ENCODE data around the gene TMOD1.
A peak's percentile ranks its signal among the peaks of the same experiment; 100 is the strongest.

Gene TMOD1

GRCh38 chr9:97554566-97555075 is 53.2 kb downstream of the TMOD1 start:
- H3K4me3 ChIP-seq (ENCODE audit: low read depth in 1 of 2, low read length in 2 of 2), result no peak overlapping the region

GRCh38 chr9:97555164-97555563 is 53.7 kb downstream of the TMOD1 start:
- Histone ChIP-seq H3K4me3 (ENCODE audit: low read depth in 1 of 2, low read length in 2 of 2) (no peak overlapping the region), H3K27ac (ENCODE audit: low read depth, low read length) (no peak overlapping the region), H3K27me3 (ENCODE audit: control insufficient read depth in 1 of 2, insufficient read depth in 2 of 2, low read length in 2 of 2) (no peaks in the 10 kb centered on the region), H3K9ac (ENCODE audit: low read length) (no peak overlapping the region), H3K4me1 (ENCODE audit: insufficient read depth, low read length) (peaks cover 21% of the 10 kb centered on the region), H3K9me3 (ENCODE audit: low read length) (no peaks in the 10 kb centered on the region), H3K36me3 (ENCODE audit: insufficient read depth, low read length) (peaks cover 25% of the 10 kb centered on the region)

More at GRCh38 chr9:97554566-97555075, 53.2 kb downstream of the TMOD1 start:
- no peaks in the 10 kb centered on the region for H3K9me3 ChIP-seq (ENCODE audit: low read length)
- peaks cover 21% of the 10 kb centered on the region for H3K4me1 ChIP-seq (ENCODE audit: insufficient read depth, low read length)
- H3K9ac ChIP-seq (ENCODE audit: low read length), result no peak overlapping the region
- H3K27me3 ChIP-seq (ENCODE audit: control insufficient read depth in 1 of 2, insufficient read depth in 2 of 2, low read length in 2 of 2), result no peaks in the 10 kb centered on the region
- H3K36me3 ChIP-seq (ENCODE audit: insufficient read depth, low read length), result peaks cover 25% of the 10 kb centered on the region
- no peak overlapping the region for H3K27ac ChIP-seq (ENCODE audit: low read depth, low read length)

GRCh38 chr9:97556036-97556720 is 54.7 kb downstream of the TMOD1 start:
- peak overlapping the region; percentile 10 for H3K27ac ChIP-seq (ENCODE audit: low read depth, low read length)
- no peak overlapping the region for H3K9ac ChIP-seq (ENCODE audit: low read length)
- peaks cover 25% of the 10 kb centered on the region for H3K36me3 ChIP-seq (ENCODE audit: insufficient read depth, low read length)
- no peak overlapping the region for H3K4me3 ChIP-seq (ENCODE audit: low read depth in 1 of 2, low read length in 2 of 2)
- H3K4me1 ChIP-seq (ENCODE audit: insufficient read depth, low read length), result peaks cover 21% of the 10 kb centered on the region
- H3K9me3 ChIP-seq (ENCODE audit: low read length), result no peaks in the 10 kb centered on the region
- no peaks in the 10 kb centered on the region for H3K27me3 ChIP-seq (ENCODE audit: control insufficient read depth in 1 of 2, insufficient read depth in 2 of 2, low read length in 2 of 2)

GRCh38 chr9:97556721-97557605 is 55.5 kb downstream of the TMOD1 start:
- H3K9ac ChIP-seq (ENCODE audit: low read length), result no peak overlapping the region

GRCh38 chr9:97557606-97558095 is 56.2 kb downstream of the TMOD1 start:
- no peak overlapping the region for H3K27ac ChIP-seq (ENCODE audit: low read depth, low read length)
- H3K27me3 ChIP-seq (ENCODE audit: control insufficient read depth in 1 of 2, insufficient read depth in 2 of 2, low read length in 2 of 2), result no peaks in the 10 kb centered on the region
- peaks cover 25% of the 10 kb centered on the region for H3K36me3 ChIP-seq (ENCODE audit: insufficient read depth, low read length)
- peaks cover 21% of the 10 kb centered on the region for H3K4me1 ChIP-seq (ENCODE audit: insufficient read depth, low read length)
- H3K9ac ChIP-seq (ENCODE audit: low read length), result no peak overlapping the region
- H3K9me3 ChIP-seq (ENCODE audit: low read length), result no peaks in the 10 kb centered on the region
- H3K4me3 ChIP-seq (ENCODE audit: low read depth in 1 of 2, low read length in 2 of 2), result no peak overlapping the region

More at GRCh38 chr9:97556721-97557605, 55.5 kb downstream of the TMOD1 start:
- no peak overlapping the region for H3K27ac ChIP-seq (ENCODE audit: low read depth, low read length)
- peaks cover 25% of the 10 kb centered on the region for H3K36me3 ChIP-seq (ENCODE audit: insufficient read depth, low read length)
- no peaks in the 10 kb centered on the region for H3K9me3 ChIP-seq (ENCODE audit: low read length)
- peaks cover 21% of the 10 kb centered on the region for H3K4me1 ChIP-seq (ENCODE audit: insufficient read depth, low read length)
- no peak overlapping the region for H3K4me3 ChIP-seq (ENCODE audit: low read depth in 1 of 2, low read length in 2 of 2)
- no peaks in the 10 kb centered on the region for H3K27me3 ChIP-seq (ENCODE audit: control insufficient read depth in 1 of 2, insufficient read depth in 2 of 2, low read length in 2 of 2)

GRCh38 chr9:97558701-97559101 is 57.2 kb downstream of the TMOD1 start:
- Histone ChIP-seq H3K36me3 (ENCODE audit: insufficient read depth, low read length) (peaks cover 18% of the 10 kb centered on the region), H3K9me3 (ENCODE audit: low read length) (no peaks in the 10 kb centered on the region), H3K9ac (ENCODE audit: low read length) (no peak overlapping the region), H3K27me3 (ENCODE audit: control insufficient read depth in 1 of 2, insufficient read depth in 2 of 2, low read length in 2 of 2) (no peaks in the 10 kb centered on the region), H3K27ac (ENCODE audit: low read depth, low read length) (no peak overlapping the region), H3K4me1 (ENCODE audit: insufficient read depth, low read length) (peaks cover 23% of the 10 kb centered on the region), H3K4me3 (ENCODE audit: low read depth in 1 of 2, low read length in 2 of 2) (no peak overlapping the region)

- H3K36me3 ChIP-seq (ENCODE audit: insufficient read depth, low read length), result peaks cover 17% of the 10 kb centered on the region
- H3K9me3 ChIP-seq (ENCODE audit: low read length), result no peaks in the 10 kb centered on the region
- no peak overlapping the region for H3K9ac ChIP-seq (ENCODE audit: low read length)
- no peak overlapping the region for H3K27ac ChIP-seq (ENCODE audit: low read depth, low read length)
- H3K27me3 ChIP-seq (ENCODE audit: control insufficient read depth in 1 of 2, insufficient read depth in 2 of 2, low read length in 2 of 2), result no peaks in the 10 kb centered on the region
- H3K4me1 ChIP-seq (ENCODE audit: insufficient read depth, low read length), result peaks cover 28% of the 10 kb centered on the region
- no peak overlapping the region for H3K4me3 ChIP-seq (ENCODE audit: low read depth in 1 of 2, low read length in 2 of 2)
These were observed 57.6 kb downstream of the TMOD1 start for GRCh38 chr9:97559111-97559514.

- Histone ChIP-seq H3K9me3 (ENCODE audit: low read length) (no peaks in the 10 kb centered on the region), H3K4me3 (ENCODE audit: low read depth in 1 of 2, low read length in 2 of 2) (no peak overlapping the region), H3K27ac (ENCODE audit: low read depth, low read length) (no peak overlapping the region), H3K36me3 (ENCODE audit: insufficient read depth, low read length) (peaks cover 16% of the 10 kb centered on the region), H3K27me3 (ENCODE audit: control insufficient read depth in 1 of 2, insufficient read depth in 2 of 2, low read length in 2 of 2) (no peaks in the 10 kb centered on the region), H3K9ac (ENCODE audit: low read length) (no peak overlapping the region), H3K4me1 (ENCODE audit: insufficient read depth, low read length) (peaks cover 36% of the 10 kb centered on the region)
These were observed 58.7 kb downstream of the TMOD1 start for GRCh38 chr9:97560154-97560553.

GRCh38 chr9:97560851-97561250 is 59.4 kb downstream of the TMOD1 start:
- no peak overlapping the region for H3K27ac ChIP-seq (ENCODE audit: low read depth, low read length)
- peaks cover 36% of the 10 kb centered on the region for H3K4me1 ChIP-seq (ENCODE audit: insufficient read depth, low read length)
- no peak overlapping the region for H3K4me3 ChIP-seq (ENCODE audit: low read depth in 1 of 2, low read length in 2 of 2)
- H3K27me3 ChIP-seq (ENCODE audit: control insufficient read depth in 1 of 2, insufficient read depth in 2 of 2, low read length in 2 of 2), result no peaks in the 10 kb centered on the region
- peaks cover 14% of the 10 kb centered on the region for H3K36me3 ChIP-seq (ENCODE audit: insufficient read depth, low read length)
- no peaks in the 10 kb centered on the region for H3K9me3 ChIP-seq (ENCODE audit: low read length)
- H3K9ac ChIP-seq (ENCODE audit: low read length), result no peak overlapping the region

GRCh38 chr9:97561501-97561900 is 60.0 kb downstream of the TMOD1 start:
- Histone ChIP-seq H3K36me3 (ENCODE audit: insufficient read depth, low read length) (peaks cover 13% of the 10 kb centered on the region), H3K27ac (ENCODE audit: low read depth, low read length) (no peak overlapping the region), H3K27me3 (ENCODE audit: control insufficient read depth in 1 of 2, insufficient read depth in 2 of 2, low read length in 2 of 2) (no peaks in the 10 kb centered on the region), H3K9me3 (ENCODE audit: low read length) (no peaks in the 10 kb centered on the region), H3K4me3 (ENCODE audit: low read depth in 1 of 2, low read length in 2 of 2) (no peak overlapping the region), H3K9ac (ENCODE audit: low read length) (no peak overlapping the region), H3K4me1 (ENCODE audit: insufficient read depth, low read length) (peaks cover 36% of the 10 kb centered on the region)

- no peak overlapping the region for H3K9ac ChIP-seq (ENCODE audit: low read length)
- no peaks in the 10 kb centered on the region for H3K9me3 ChIP-seq (ENCODE audit: low read length)
- H3K36me3 ChIP-seq (ENCODE audit: insufficient read depth, low read length), result peaks cover 14% of the 10 kb centered on the region
- H3K27me3 ChIP-seq (ENCODE audit: control insufficient read depth in 1 of 2, insufficient read depth in 2 of 2, low read length in 2 of 2), result no peaks in the 10 kb centered on the region
- H3K4me1 ChIP-seq (ENCODE audit: insufficient read depth, low read length), result peaks cover 30% of the 10 kb centered on the region
- no peak overlapping the region for H3K27ac ChIP-seq (ENCODE audit: low read depth, low read length)
- no peak overlapping the region for H3K4me3 ChIP-seq (ENCODE audit: low read depth in 1 of 2, low read length in 2 of 2)
These were observed 61.1 kb downstream of the TMOD1 start for GRCh38 chr9:97562542-97562941.

All from muscle layer of colon (tissue), 2 donors.